Right lobe of liver (tissue), 4 donors: ENCODE data around the gene C13orf46.

Source experiments
- POLR2A ChIP-seq: fragments of 450-650 bp; IDR thresholded peaks from one replicate; pipeline ENCODE4 v1.6.1; 2017; ENCODE audit warnings: antibody characterized with exemption, mild to moderate bottlenecking
- TF ChIP-seq, protein P1 (sequence below), 4 donors: fragments of 200-600 bp in 3 of 4; fragments of 450-650 bp in 1 of 4; IDR thresholded peaks; one replicate each; pipeline versions ENCODE4 v1.5.1 to v1.8.0; 2016 to 2022; ENCODE audit warnings: antibody characterized with exemption in 4 of 4, mild to moderate bottlenecking in 2 of 4
- donor health status: DM: no; HTN: no; CAD: no.
- donor health status: DM: no; HTN: no; CAD: no.
- donor health status: DM: no; HTN: yes; CAD: no.

- TF ChIP-seq, protein P1, sequence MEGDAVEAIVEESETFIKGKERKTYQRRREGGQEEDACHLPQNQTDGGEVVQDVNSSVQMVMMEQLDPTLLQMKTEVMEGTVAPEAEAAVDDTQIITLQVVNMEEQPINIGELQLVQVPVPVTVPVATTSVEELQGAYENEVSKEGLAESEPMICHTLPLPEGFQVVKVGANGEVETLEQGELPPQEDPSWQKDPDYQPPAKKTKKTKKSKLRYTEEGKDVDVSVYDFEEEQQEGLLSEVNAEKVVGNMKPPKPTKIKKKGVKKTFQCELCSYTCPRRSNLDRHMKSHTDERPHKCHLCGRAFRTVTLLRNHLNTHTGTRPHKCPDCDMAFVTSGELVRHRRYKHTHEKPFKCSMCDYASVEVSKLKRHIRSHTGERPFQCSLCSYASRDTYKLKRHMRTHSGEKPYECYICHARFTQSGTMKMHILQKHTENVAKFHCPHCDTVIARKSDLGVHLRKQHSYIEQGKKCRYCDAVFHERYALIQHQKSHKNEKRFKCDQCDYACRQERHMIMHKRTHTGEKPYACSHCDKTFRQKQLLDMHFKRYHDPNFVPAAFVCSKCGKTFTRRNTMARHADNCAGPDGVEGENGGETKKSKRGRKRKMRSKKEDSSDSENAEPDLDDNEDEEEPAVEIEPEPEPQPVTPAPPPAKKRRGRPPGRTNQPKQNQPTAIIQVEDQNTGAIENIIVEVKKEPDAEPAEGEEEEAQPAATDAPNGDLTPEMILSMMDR (IDR thresholded peaks at IDR 0.05): no peak
- no peak for TF ChIP-seq POLR2A
Observed at GRCh38 chr13:114008964-114009589, 35.2 kb upstream of the C13orf46 start.
